T47D (cell line): ENCODE data around the gene COL18A1.

Experiments
- DNase-seq, 2 experiments: peaks; one replicate each; pipeline versions ENCODE4 v3.0.0 to v3.0.0-alpha.2; 2011 to 2012; ENCODE audit warnings: low read depth in 1 of 2, low spot score in 1 of 2
- JUND ChIP-seq: IDR thresholded peaks from 2 replicates; pipeline ENCODE4 v1.6.1; 2012; ENCODE audit warnings: low read depth
- in situ Hi-C: cut with HindIII; loops from 2 replicates; pipeline ENCODE4 v1.10.0; 2016; ENCODE audit warnings: low sequenced_read_pairs, low pct_unique_long_range_greater_than_20kb

COL18A1 gene

DNA sequence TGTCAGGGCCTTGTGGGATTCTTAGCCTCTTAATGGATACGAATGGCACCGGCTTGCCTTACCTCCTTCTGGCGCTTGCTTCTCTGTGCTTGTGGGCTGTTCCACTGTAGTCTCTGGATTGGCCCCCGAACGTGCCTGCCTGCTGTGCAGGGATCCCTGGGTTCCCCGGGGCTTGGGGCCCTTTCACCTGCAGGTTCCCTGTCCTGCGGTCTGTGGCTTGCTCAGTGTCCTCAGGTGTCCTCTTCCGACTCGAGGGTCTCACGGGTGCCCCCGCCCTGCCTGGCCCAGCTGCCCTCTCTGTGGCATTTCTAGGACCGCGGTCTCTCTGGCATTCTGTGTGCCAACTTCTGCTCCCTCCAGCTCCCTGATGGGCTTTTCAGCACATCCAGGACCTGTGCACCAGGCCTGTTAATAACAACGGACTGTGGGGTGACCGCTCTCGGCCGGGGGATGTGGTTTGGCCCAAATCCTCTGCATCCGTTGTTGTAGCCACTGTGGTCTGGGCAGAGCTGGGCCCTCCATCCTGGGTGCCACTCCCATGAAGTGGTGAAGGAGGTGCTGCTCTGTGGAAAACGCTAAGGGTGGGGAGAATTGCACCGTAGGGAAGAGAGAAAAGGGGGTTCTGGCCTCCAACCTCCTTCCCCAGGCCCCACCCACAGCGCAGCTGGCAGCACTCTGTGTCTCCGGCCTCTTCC is 12.4 kb downstream of the COL18A1 start:
- in situ Hi-C loops = no loop called here
- DNase-seq = no peak
- no peak for TF ChIP-seq JUND

DNA sequence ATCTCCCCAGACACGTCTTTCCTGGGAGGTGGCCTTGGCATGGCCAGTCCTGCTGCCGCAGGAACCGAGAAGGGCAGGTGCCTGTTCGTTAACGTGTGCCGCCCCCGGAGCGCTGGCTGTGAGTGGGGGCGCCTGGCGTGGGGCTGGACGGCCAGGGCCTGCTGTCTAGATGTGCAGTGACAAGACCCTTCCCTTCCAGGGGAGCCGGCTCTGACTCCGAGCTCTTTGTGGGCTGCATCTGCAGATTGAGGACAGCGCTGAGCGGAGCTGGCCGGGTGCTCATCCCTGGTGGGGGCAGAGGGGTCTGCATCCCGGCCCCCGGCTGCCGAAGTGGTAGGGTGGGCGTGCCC is 13.0 kb downstream of the COL18A1 start:
- DNase-seq = no peak
- TF ChIP-seq JUND = no peak
- in situ Hi-C loops = no loop called here

DNA sequence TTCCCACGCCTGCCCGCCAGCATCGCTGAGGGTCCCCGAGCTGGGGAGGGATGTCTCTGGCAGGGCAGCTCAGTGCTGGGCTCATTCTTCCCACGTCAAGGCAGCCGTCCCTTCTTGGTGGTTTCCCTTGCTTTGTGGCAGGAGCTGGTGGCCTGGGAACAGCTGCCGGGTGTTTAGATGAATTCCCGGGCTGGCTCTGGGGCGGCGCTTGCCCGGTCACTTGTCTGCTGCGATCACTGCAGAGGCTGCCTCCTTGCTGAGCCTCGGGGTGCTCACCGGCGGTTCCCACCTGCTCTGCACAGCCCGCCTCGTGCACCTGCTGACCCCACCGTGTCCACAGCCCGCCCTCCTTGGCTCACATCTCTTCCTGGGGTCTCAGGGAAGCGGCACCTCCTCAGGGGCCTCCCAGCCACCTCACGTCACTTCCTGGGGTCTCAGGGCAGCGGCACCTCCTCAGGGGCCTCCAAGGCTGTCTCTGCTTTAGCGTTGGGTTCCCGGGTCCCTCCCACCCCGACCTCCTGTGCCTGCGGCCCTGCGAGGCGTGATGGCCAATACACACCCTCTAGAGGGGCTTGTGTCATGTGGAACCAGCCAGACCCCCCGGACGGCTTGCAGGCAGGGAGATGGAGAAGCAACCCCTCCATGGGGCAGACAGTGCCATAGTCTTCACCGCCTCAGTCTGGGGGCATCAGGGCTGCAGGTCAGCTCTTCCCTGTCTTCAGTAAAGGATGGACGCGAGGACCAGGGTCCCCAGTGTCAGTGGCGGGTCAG is 13.5 kb downstream of the COL18A1 start:
- TF ChIP-seq JUND = no peak
- no peak for DNase-seq
- in situ Hi-C loops = no loop called here

- no peak for TF ChIP-seq JUND
- DNase-seq = no peak
- in situ Hi-C loops = no loop called here
Measured at GRCh38 chr21:45419162-45419561, 14.2 kb downstream of the COL18A1 start.

GRCh38 chr21:45420061-45421041 is 15.4 kb downstream of the COL18A1 start:
- in situ Hi-C loops = no loop called here
- DNase-seq = peak in 1 of 2 experiments; percentile 29
- no peak for TF ChIP-seq JUND

GRCh38 chr21:45421071-45421845 is 16.3 kb downstream of the COL18A1 start:
- in situ Hi-C loops = no loop called here
- DNase-seq = peak; percentile 85 to 91
- no peak for TF ChIP-seq JUND

GRCh38 chr21:45421846-45422775 is 17.1 kb downstream of the COL18A1 start:
- DNase-seq = peak in 1 of 2 experiments; percentile 30
- no peak for TF ChIP-seq JUND
- in situ Hi-C loops = no loop called here

DNA sequence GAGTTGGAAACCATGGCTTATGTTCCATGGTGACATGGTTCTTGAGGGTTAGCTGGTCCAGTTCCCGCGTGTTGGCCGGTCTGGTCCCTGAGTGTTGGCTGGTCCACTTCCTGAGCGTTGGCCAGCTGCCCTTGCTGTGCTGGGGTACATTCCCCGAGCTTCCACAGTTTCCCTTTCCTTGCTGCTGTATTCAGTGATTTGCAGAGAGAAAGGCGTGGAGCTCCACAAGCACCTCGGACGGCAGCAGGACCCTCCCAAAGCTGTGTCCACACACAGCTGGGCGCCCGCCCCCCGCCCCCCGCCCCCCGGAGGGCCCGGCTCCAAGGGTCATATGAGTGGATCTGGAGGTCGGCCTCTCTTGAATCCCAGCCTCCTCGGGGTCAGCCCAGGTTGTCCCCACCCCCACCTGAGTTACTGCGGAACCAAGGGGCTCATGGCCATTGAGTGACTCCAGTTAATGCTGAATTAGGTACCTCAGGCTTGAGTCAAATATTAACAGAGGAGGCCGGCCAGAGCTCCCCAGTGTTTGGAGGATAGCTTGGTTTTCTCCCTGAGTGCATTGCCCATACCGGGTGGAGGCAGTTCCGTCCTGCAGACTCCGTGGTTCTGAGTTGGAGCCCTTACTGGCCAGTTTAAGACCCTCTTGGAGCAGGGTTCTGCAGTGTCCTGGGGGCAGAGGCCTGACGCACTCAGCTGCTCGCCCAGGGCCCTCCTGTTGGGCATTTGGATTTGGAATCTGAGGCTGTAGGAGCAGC is 18.4 kb downstream of the COL18A1 start:
- DNase-seq = no peak
- in situ Hi-C loops = no loop called here
- TF ChIP-seq JUND = no peak

- no peak for DNase-seq
- in situ Hi-C loops = no loop called here
- TF ChIP-seq JUND = no peak
Measured at GRCh38 chr21:45423968-45424853, 19.2 kb downstream of the COL18A1 start.
